ENCODE measurements around the gene AFF3.

Gene AFF3

GRCh38 chr2:99715956-99716355 lies 426.4 kb downstream of the AFF3 start:
- TF ChIP-seq ISL1 (CRISPR knock-in tag; IDR thresholded peaks at IDR 0.05) (no peak), OSR1 (CRISPR knock-in tag; IDR thresholded peaks at IDR 0.05) (no peak), PPARA (CRISPR knock-in tag; IDR thresholded peaks at IDR 0.05; ENCODE audit: borderline replicate concordance) (no peak), ESRRG (CRISPR knock-in tag; IDR thresholded peaks at IDR 0.05) (no peak), ZC3H10 (CRISPR knock-in tag; IDR thresholded peaks at IDR 0.05) (no peak), ZNF70 (CRISPR knock-in tag; IDR thresholded peaks at IDR 0.05) (no peak), RARB (CRISPR knock-in tag; IDR thresholded peaks at IDR 0.05) (no peak), CREB5 (CRISPR knock-in tag; IDR thresholded peaks at IDR 0.05; ENCODE audit: low read depth) (no peak), ARNTL (CRISPR knock-in tag; IDR thresholded peaks at IDR 0.05; ENCODE audit: borderline replicate concordance, low read depth) (no peak), ZFP30 (CRISPR knock-in tag; IDR thresholded peaks at IDR 0.05) (no peak), GLIS3 (CRISPR knock-in tag; IDR thresholded peaks at IDR 0.05) (no peak), TOX (CRISPR knock-in tag; IDR thresholded peaks at IDR 0.05; ENCODE audit: borderline replicate concordance) (no peak), CSDC2 (CRISPR knock-in tag; IDR thresholded peaks at IDR 0.05) (no peak)
- TF ChIP-seq, protein P1, sequence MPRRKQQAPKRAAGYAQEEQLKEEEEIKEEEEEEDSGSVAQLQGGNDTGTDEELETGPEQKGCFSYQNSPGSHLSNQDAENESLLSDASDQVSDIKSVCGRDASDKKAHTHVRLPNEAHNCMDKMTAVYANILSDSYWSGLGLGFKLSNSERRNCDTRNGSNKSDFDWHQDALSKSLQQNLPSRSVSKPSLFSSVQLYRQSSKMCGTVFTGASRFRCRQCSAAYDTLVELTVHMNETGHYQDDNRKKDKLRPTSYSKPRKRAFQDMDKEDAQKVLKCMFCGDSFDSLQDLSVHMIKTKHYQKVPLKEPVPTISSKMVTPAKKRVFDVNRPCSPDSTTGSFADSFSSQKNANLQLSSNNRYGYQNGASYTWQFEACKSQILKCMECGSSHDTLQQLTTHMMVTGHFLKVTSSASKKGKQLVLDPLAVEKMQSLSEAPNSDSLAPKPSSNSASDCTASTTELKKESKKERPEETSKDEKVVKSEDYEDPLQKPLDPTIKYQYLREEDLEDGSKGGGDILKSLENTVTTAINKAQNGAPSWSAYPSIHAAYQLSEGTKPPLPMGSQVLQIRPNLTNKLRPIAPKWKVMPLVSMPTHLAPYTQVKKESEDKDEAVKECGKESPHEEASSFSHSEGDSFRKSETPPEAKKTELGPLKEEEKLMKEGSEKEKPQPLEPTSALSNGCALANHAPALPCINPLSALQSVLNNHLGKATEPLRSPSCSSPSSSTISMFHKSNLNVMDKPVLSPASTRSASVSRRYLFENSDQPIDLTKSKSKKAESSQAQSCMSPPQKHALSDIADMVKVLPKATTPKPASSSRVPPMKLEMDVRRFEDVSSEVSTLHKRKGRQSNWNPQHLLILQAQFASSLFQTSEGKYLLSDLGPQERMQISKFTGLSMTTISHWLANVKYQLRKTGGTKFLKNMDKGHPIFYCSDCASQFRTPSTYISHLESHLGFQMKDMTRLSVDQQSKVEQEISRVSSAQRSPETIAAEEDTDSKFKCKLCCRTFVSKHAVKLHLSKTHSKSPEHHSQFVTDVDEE (CRISPR knock-in tag; IDR thresholded peaks at IDR 0.05): no peak
- no peak for ATAC-seq

DNA sequence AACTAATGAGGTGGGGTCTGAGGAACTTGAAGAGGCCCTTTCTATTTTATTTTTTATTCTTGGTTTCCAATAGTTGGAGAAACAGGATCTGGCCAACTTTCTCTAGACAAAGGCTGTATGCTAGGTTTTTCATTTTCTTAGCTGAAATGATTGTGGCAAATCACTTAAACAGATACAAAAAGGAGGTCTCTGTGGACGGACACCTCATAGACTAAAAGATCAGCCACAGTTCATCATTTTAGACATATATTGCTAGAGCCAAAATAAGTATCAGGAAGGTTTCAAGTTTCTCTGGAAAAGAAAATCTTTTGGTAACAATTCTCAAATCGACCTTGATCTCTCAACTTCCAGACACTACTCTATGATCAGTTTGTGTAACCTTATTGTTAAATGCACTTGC lies 428.0 kb downstream of the AFF3 start:
- TF ChIP-seq CSDC2 (CRISPR knock-in tag; IDR thresholded peaks at IDR 0.05) (no peak), ARNTL (CRISPR knock-in tag; IDR thresholded peaks at IDR 0.05; ENCODE audit: borderline replicate concordance, low read depth) (no peak), CSRNP3 (CRISPR knock-in tag; IDR thresholded peaks at IDR 0.05) (no peak), BACH2 (CRISPR knock-in tag; IDR thresholded peaks at IDR 0.05; ENCODE audit: borderline replicate concordance) (no peak), CREB5 (CRISPR knock-in tag; IDR thresholded peaks at IDR 0.05; ENCODE audit: low read depth) (no peak), SNAI2 (CRISPR knock-in tag; IDR thresholded peaks at IDR 0.05) (no peak), ZNF8 (CRISPR knock-in tag; IDR thresholded peaks at IDR 0.05) (no peak), ZFP3 (CRISPR knock-in tag; IDR thresholded peaks at IDR 0.05) (no peak), ZNF70 (CRISPR knock-in tag; IDR thresholded peaks at IDR 0.05) (no peak), PPARA (CRISPR knock-in tag; IDR thresholded peaks at IDR 0.05; ENCODE audit: borderline replicate concordance) (no peak), TCF4 (CRISPR knock-in tag; IDR thresholded peaks at IDR 0.05; ENCODE audit: borderline replicate concordance) (no peak), ZC3H10 (CRISPR knock-in tag; IDR thresholded peaks at IDR 0.05) (no peak), TOX (CRISPR knock-in tag; IDR thresholded peaks at IDR 0.05; ENCODE audit: borderline replicate concordance) (no peak)
- no peak for ATAC-seq

GRCh38 chr2:99711144-99711543 lies 431.2 kb downstream of the AFF3 start:
- ATAC-seq: peak; percentile 79
- TF ChIP-seq PATZ1 (CRISPR knock-in tag; IDR thresholded peaks at IDR 0.05; ENCODE audit: borderline replicate concordance) (no peak; the same call in 1 of the 2 replicates), TCF4 (CRISPR knock-in tag; IDR thresholded peaks at IDR 0.05; ENCODE audit: borderline replicate concordance) (no peak), POU6F1 (CRISPR knock-in tag; IDR thresholded peaks at IDR 0.05; ENCODE audit: borderline replicate concordance, low read depth) (no peak), ZNF565 (CRISPR knock-in tag; conservative IDR thresholded peaks at IDR 0.05; ENCODE audit: low read depth) (no peak), ISL1 (CRISPR knock-in tag; IDR thresholded peaks at IDR 0.05) (no peak), SNAI2 (CRISPR knock-in tag; IDR thresholded peaks at IDR 0.05) (no peak), BACH2 (CRISPR knock-in tag; IDR thresholded peaks at IDR 0.05; ENCODE audit: borderline replicate concordance) (no peak), ESRRG (CRISPR knock-in tag; IDR thresholded peaks at IDR 0.05) (no peak), TOX (CRISPR knock-in tag; IDR thresholded peaks at IDR 0.05; ENCODE audit: borderline replicate concordance) (no peak)
- TF ChIP-seq, protein P1 (CRISPR knock-in tag; IDR thresholded peaks at IDR 0.05): no peak

Data from SK-N-SH treated with all-trans-retinoic acid at 6 μM for 48 hours (cell line).